Measurements from ENCODE around the gene STAC3. TPM values are rescaled to one million over a fixed set of nuclear protein-coding genes. Genes with fewer than 3 reads are reported as not detected.

STAC3 gene
- polyA plus RNA-seq, 1 donor: 4.0 TPM

DNA sequence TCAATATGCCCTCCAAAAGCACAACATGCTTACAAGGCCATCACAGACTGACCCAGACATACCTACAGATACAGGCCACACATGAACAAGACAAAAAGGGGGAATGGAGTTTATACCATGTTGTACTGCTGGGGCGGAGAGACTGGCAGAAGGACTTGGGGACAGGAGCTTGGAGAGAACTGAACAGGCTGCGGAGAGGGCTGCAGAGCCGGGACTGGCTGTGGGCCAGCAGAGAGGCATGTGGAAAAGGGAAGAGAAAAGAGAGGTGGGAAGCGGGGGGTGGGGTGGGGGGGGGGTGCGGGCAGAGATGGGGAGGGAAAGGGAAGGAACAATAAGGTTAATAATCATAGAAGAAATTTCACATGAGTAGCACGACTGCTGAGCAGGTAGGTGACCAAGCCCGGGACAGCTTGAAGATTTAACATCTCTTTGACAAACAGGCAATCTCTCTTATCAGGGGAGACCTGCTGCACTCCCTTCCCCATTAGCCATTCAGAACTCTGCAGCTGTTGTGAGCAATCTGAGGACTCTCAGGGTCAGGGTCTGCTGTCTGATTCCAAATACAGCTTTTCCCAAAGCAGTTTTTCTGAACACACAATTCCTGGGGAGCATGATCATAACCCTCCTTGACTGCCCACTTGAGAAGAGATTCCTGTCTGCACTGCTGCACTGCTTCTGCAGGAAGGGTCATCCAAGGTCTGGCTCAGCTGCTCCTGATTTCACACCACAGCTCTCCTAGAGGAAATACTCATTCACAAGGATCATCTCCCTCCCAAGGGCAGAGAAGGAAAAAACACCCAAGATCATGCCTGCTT, 21.6 kb upstream of the STAC3 start:
- Histone ChIP-seq H3K36me3 (ENCODE audit: control insufficient read depth, insufficient read depth, low read length) (peaks cover 56% of the 10 kb centered on the region), H3K27me3 (ENCODE audit: control insufficient read depth, insufficient read depth, low read length) (no peaks in the 10 kb centered on the region), H3K4me3 (ENCODE audit: low read length) (no peak overlapping the region), H3K9me3 (ENCODE audit: control insufficient read depth, low read depth, low read length) (no peaks in the 10 kb centered on the region), H3K4me1 (ENCODE audit: control insufficient read depth, insufficient read depth, low read length) (no peaks in the 10 kb centered on the region), H3K27ac (ENCODE audit: low read length) (no peak overlapping the region)
- DNase-seq: peak in 1 of 2 donors; percentile 3
- WGBS (ENCODE audit: insufficient coverage, low lambda C conversion rate): no CpG with 5 or more reads among the region's 7 CpGs

DNA sequence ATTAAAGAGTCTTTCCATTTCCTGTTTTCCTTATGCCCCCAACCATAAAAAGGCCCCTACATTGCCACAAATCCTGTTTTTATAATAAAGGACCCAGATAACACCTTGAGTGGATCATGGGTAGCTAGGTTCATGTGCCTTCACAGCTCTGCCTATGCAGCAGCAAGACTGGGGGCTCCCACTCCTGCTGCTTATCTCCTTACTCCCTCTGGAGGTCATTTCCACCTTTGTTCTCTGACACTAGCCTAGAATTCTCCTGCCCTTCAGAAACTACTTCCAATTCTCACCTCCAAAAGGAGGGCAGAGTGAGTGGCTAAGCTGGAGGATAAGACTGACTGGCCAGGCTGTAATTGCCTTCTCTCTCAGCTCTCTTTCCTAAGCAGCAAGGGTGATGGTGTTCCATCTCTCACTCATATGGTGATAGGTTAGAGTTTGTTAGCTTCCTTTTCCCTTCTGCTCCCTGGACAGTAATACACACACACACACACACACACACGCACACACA, 20.0 kb upstream of the STAC3 start:
- peaks cover 62% of the 10 kb centered on the region for H3K36me3 ChIP-seq (ENCODE audit: control insufficient read depth, insufficient read depth, low read length)
- no peaks in the 10 kb centered on the region for H3K9me3 ChIP-seq (ENCODE audit: control insufficient read depth, low read depth, low read length)
- no peak overlapping the region for H3K4me3 ChIP-seq (ENCODE audit: low read length)
- no peak overlapping the region for H3K27ac ChIP-seq (ENCODE audit: low read length)
- no peaks in the 10 kb centered on the region for H3K27me3 ChIP-seq (ENCODE audit: control insufficient read depth, insufficient read depth, low read length)
- no peak for DNase-seq
- no CpG with 5 or more reads among the region's 1 CpG for WGBS (ENCODE audit: insufficient coverage, low lambda C conversion rate)
- H3K4me1 ChIP-seq (ENCODE audit: control insufficient read depth, insufficient read depth, low read length): no peaks in the 10 kb centered on the region

DNA sequence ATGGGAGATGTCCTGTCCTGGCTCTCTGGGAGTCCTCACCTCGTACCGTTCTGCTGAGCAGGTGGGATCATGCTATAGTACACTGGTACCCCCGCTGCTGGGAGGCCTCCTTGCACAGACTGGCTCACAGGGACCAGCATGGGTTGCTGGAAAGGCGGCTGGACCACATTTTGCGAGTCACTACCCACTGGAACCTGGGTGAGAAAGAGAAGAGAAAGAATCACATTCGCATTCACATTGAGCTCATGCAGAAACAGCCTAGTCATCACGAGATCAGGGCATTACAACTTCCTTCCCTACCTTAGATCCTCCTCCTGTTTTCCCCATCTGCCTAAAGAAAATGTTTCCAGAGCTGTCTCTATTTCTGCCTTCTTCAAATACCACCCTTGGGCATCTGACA, 17.3 kb upstream of the STAC3 start:
- Histone ChIP-seq H3K4me3 (ENCODE audit: low read length) (no peak overlapping the region), H3K9me3 (ENCODE audit: control insufficient read depth, low read depth, low read length) (no peaks in the 10 kb centered on the region), H3K27me3 (ENCODE audit: control insufficient read depth, insufficient read depth, low read length) (no peaks in the 10 kb centered on the region), H3K36me3 (ENCODE audit: control insufficient read depth, insufficient read depth, low read length) (peaks cover 65% of the 10 kb centered on the region), H3K4me1 (ENCODE audit: control insufficient read depth, insufficient read depth, low read length) (no peaks in the 10 kb centered on the region), H3K27ac (ENCODE audit: low read length) (no peak overlapping the region)
- WGBS (ENCODE audit: insufficient coverage, low lambda C conversion rate): no CpG with 5 or more reads among the region's 7 CpGs
- no peak for DNase-seq

- H3K4me1 ChIP-seq (ENCODE audit: control insufficient read depth, insufficient read depth, low read length): no peaks in the 10 kb centered on the region
- H3K27ac ChIP-seq (ENCODE audit: low read length): no peak overlapping the region
- no peaks in the 10 kb centered on the region for H3K27me3 ChIP-seq (ENCODE audit: control insufficient read depth, insufficient read depth, low read length)
- H3K4me3 ChIP-seq (ENCODE audit: low read length): no peak overlapping the region
- no peaks in the 10 kb centered on the region for H3K9me3 ChIP-seq (ENCODE audit: control insufficient read depth, low read depth, low read length)
- H3K36me3 ChIP-seq (ENCODE audit: control insufficient read depth, insufficient read depth, low read length): peaks cover 63% of the 10 kb centered on the region
- no peak for DNase-seq
Measured at GRCh38 chr12:57266681-57267080, 15.7 kb upstream of the STAC3 start.

DNA sequence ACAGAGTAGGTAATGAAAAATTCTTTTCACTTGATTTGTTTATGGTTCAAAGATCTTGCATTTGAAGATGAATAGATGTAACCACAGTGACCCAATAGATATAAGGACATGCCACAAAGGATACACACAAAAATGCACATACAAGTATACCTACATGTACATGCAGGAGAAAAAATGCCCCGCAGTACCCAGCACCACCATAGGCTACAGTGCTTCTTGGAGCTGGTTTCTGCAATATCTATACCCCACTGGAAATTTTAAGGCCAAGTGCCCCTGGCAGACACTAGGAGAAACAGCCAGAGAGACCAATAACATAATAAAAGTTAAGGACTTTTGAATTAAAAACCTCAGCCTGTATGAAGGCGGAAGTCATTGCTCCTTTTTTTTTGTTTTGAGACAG, 12.1 kb upstream of the STAC3 start:
- DNase-seq: no peak
- Histone ChIP-seq H3K9me3 (ENCODE audit: control insufficient read depth, low read depth, low read length) (no peaks in the 10 kb centered on the region), H3K4me1 (ENCODE audit: control insufficient read depth, insufficient read depth, low read length) (no peaks in the 10 kb centered on the region), H3K4me3 (ENCODE audit: low read length) (no peak overlapping the region), H3K27me3 (ENCODE audit: control insufficient read depth, insufficient read depth, low read length) (no peaks in the 10 kb centered on the region), H3K36me3 (ENCODE audit: control insufficient read depth, insufficient read depth, low read length) (peaks cover 64% of the 10 kb centered on the region), H3K27ac (ENCODE audit: low read length) (no peak overlapping the region)
- no CpG with 5 or more reads among the region's 2 CpGs for WGBS (ENCODE audit: insufficient coverage, low lambda C conversion rate)

DNA sequence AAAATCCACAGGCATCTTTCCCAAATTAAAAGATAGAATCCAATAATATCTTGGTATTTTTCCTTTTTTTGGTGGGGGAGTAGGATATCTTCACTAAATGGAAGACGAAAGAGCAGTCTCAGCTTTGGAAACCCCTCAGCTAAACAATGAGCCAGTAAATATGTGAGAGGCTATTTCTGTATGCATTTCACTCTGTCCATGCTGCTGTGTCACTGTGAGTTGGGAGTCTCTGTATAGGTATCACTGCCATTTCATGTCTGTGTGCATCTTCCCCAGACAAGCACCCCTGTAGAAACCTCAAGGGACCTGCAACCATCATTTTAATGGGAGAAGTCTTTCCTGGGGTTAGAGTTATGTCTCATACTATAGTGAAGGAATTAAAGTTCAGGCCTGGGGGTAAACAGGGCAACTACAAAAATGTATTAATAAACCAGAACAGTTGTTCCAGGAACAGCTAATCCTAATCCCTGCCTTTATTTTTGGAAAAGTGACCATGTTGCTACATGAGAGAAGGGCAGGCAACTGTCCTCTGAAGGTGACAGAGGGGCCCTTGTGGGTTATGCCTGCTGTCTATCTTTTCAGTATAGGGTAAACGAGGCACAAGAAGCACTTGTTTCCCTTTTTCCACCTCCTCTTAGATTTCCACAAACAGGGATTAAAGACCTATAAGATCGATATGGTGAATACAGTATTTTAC, 11.3 kb upstream of the STAC3 start:
- Histone ChIP-seq H3K9me3 (ENCODE audit: control insufficient read depth, low read depth, low read length) (no peaks in the 10 kb centered on the region), H3K4me3 (ENCODE audit: low read length) (no peak overlapping the region), H3K4me1 (ENCODE audit: control insufficient read depth, insufficient read depth, low read length) (no peaks in the 10 kb centered on the region), H3K27ac (ENCODE audit: low read length) (no peak overlapping the region), H3K36me3 (ENCODE audit: control insufficient read depth, insufficient read depth, low read length) (peaks cover 66% of the 10 kb centered on the region), H3K27me3 (ENCODE audit: control insufficient read depth, insufficient read depth, low read length) (no peaks in the 10 kb centered on the region)
- DNase-seq: no peak
- WGBS (ENCODE audit: insufficient coverage, low lambda C conversion rate): 92% methylated on average over 2 of the region's 3 CpGs

- Histone ChIP-seq H3K4me3 (ENCODE audit: low read length) (no peak overlapping the region), H3K9me3 (ENCODE audit: control insufficient read depth, low read depth, low read length) (no peaks in the 10 kb centered on the region), H3K36me3 (ENCODE audit: control insufficient read depth, insufficient read depth, low read length) (peaks cover 66% of the 10 kb centered on the region), H3K4me1 (ENCODE audit: control insufficient read depth, insufficient read depth, low read length) (no peaks in the 10 kb centered on the region), H3K27me3 (ENCODE audit: control insufficient read depth, insufficient read depth, low read length) (no peaks in the 10 kb centered on the region), H3K27ac (ENCODE audit: low read length) (no peak overlapping the region)
- DNase-seq: no peak
- 80% methylated on average over 1 of the region's 2 CpGs for WGBS (ENCODE audit: insufficient coverage, low lambda C conversion rate)
Measured at GRCh38 chr12:57261428-57261865, 10.5 kb upstream of the STAC3 start.

GRCh38 chr12:57260366-57260765, 9.4 kb upstream of the STAC3 start:
- H3K4me3 ChIP-seq (ENCODE audit: low read length): no peak overlapping the region
- peaks cover 73% of the 10 kb centered on the region for H3K36me3 ChIP-seq (ENCODE audit: control insufficient read depth, insufficient read depth, low read length)
- no peak overlapping the region for H3K27ac ChIP-seq (ENCODE audit: low read length)
- no peaks in the 10 kb centered on the region for H3K9me3 ChIP-seq (ENCODE audit: control insufficient read depth, low read depth, low read length)
- no peak for DNase-seq
- H3K27me3 ChIP-seq (ENCODE audit: control insufficient read depth, insufficient read depth, low read length): no peaks in the 10 kb centered on the region
- no CpG with 5 or more reads among the region's 4 CpGs for WGBS (ENCODE audit: insufficient coverage, low lambda C conversion rate)
- no peaks in the 10 kb centered on the region for H3K4me1 ChIP-seq (ENCODE audit: control insufficient read depth, insufficient read depth, low read length)

GRCh38 chr12:57258977-57259970, 8.3 kb upstream of the STAC3 start:
- WGBS (ENCODE audit: insufficient coverage, low lambda C conversion rate): no CpG with 5 or more reads among the region's 6 CpGs
- Histone ChIP-seq H3K4me1 (ENCODE audit: control insufficient read depth, insufficient read depth, low read length) (no peaks in the 10 kb centered on the region), H3K9me3 (ENCODE audit: control insufficient read depth, low read depth, low read length) (no peaks in the 10 kb centered on the region), H3K27ac (ENCODE audit: low read length) (no peak overlapping the region), H3K36me3 (ENCODE audit: control insufficient read depth, insufficient read depth, low read length) (peaks cover 77% of the 10 kb centered on the region), H3K27me3 (ENCODE audit: control insufficient read depth, insufficient read depth, low read length) (no peaks in the 10 kb centered on the region), H3K4me3 (ENCODE audit: low read length) (no peak overlapping the region)
- DNase-seq: no peak

DNA sequence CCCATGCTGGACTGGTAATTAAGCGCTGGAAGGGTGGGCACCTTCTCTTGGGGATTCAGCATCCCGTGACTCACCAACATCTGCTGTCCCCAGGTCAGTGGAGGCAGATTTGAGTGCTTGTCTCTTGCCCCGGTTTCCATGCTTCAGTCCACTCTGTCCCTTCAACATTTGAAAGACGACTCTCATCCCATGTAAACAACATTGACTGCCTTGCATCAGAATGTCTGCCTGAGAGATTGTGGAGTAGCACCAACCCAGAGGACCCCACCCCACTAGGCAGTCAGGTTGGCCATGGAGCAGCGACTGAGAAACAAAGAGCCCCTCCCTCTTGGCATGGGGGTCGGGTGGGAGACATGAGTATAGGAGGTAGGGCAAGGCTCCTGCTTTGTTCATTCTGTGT, 4.9 kb upstream of the STAC3 start:
- DNase-seq: no peak
- H3K4me1 ChIP-seq (ENCODE audit: control insufficient read depth, insufficient read depth, low read length): no peaks in the 10 kb centered on the region
- H3K36me3 ChIP-seq (ENCODE audit: control insufficient read depth, insufficient read depth, low read length): peaks cover 62% of the 10 kb centered on the region
- no peak overlapping the region for H3K27ac ChIP-seq (ENCODE audit: low read length)
- H3K9me3 ChIP-seq (ENCODE audit: control insufficient read depth, low read depth, low read length): no peaks in the 10 kb centered on the region
- no peak overlapping the region for H3K4me3 ChIP-seq (ENCODE audit: low read length)
- no peaks in the 10 kb centered on the region for H3K27me3 ChIP-seq (ENCODE audit: control insufficient read depth, insufficient read depth, low read length)
- WGBS (ENCODE audit: insufficient coverage, low lambda C conversion rate): no CpG with 5 or more reads among the region's 6 CpGs

Data from large intestine (tissue), 3 donors.